ENCODE results near the gene FDPS. TPM values are rescaled to one million over a fixed set of nuclear protein-coding genes. Genes with fewer than 3 reads are reported as not detected.
A peak's percentile ranks its signal among the peaks of the same experiment; 100 is the strongest.

The FDPS gene
- total and polyA plus RNA-seq, 2 donors (not counting 3 experiments of a cell fraction or from before 2014, with no cell fraction given), result 630 to 646 TPM

- ChIA-PET POLR2A (interaction anchor here (0.6 kb wide), 1 partner anchor 11 kb away, joined by 3 read pairs; the partner anchor contains the start of gene CLK2), CTCF (interaction anchor here (1.0 to 1.9 kb wide), 5 partner anchors 11 to 387 kb away, joined by 4 to 18 read pairs (median 5); partner anchors contain the start of genes CLK2 and HCN3)
- peaks cover 7 to 29% of the 10 kb centered on the region in 2 experiments for H3K36me3 ChIP-seq (ENCODE audit: control insufficient read depth in 2 of 2, extremely low read depth in 1 of 2, insufficient read depth in 2 of 2, low read length in 2 of 2)
- peak; percentile 97 for TF ChIP-seq POLR2A (IDR thresholded peaks at IDR 0.05; ENCODE audit: low read depth, low read length)
- peak; percentile 98 for TF ChIP-seq POLR2AphosphoS5 (IDR thresholded peaks at IDR 0.05; ENCODE audit: insufficient read depth, low read depth, low read length)
- no peak for TF ChIP-seq GATA2 (IDR thresholded peaks at IDR 0.05; ENCODE audit: insufficient read depth, insufficient read length, low read depth, low read length)
- no peak for TF ChIP-seq JUN (IDR thresholded peaks at IDR 0.05; ENCODE audit: borderline replicate concordance, insufficient read depth, insufficient read length, low read depth)
- TF ChIP-seq MYC (IDR thresholded peaks at IDR 0.05; ENCODE audit: low read depth, low read length), result peak; percentile 42
- TF ChIP-seq CTCF (IDR thresholded peaks at IDR 0.05; ENCODE audit: extremely low read depth in 1 of 2, insufficient read depth in 1 of 2, low read depth in 1 of 2, low read length in 2 of 2), result no peak
- peak; percentile 98 for TF ChIP-seq MAX (IDR thresholded peaks at IDR 0.05; ENCODE audit: insufficient read depth, insufficient read length)
- FAIRE-seq, result peak; percentile 97
- H3K4me1 ChIP-seq (ENCODE audit: control insufficient read depth, extremely low read depth, insufficient read depth, low read length), result peaks cover 8% of the 10 kb centered on the region
- H3K79me2 ChIP-seq (ENCODE audit: control insufficient read depth, insufficient read depth, low read length), result peaks cover 17% of the 10 kb centered on the region
- H4K20me1 ChIP-seq (replicated peaks; ENCODE audit: control insufficient read depth, extremely low read depth, insufficient read depth, low read length), result no peaks in the 10 kb centered on the region
- H3K27me3 ChIP-seq (ENCODE audit: control insufficient read depth in 2 of 2, insufficient read depth in 2 of 2, low read length in 2 of 2), result no peaks in the 10 kb centered on the region
- H2AFZ ChIP-seq (ENCODE audit: low read depth, low read length), result peak within 1 kb of the TSS; percentile 47
- peak; percentile 99 for DNase-seq (ENCODE audit: low read depth, low spot score)
- peak within 1 kb of the TSS; percentile 76 for H3K4me2 ChIP-seq (ENCODE audit: insufficient read depth, low read length)
- H3K27ac ChIP-seq (ENCODE audit: insufficient read depth, low read depth, low read length), result peak within 1 kb of the TSS; percentile 6
- dilution Hi-C loops (cut with MboI; ENCODE audit: extremely low pct_ligation_motif_present, low sequenced_read_pairs), result no loop called here
- H3K4me3 ChIP-seq (replicated peaks in 1 of 3; ENCODE audit: insufficient read depth in 1 of 3, low read depth in 1 of 3, low read length in 3 of 3), result peak within 1 kb of the TSS; percentile 51 to 74 (median 64)
- H3K9ac ChIP-seq (replicated peaks; ENCODE audit: extremely low read depth, insufficient read depth, low read length), result peak within 1 kb of the TSS; percentile 61
- intact Hi-C loops (cut with micrococcal nuclease), result loop anchor here (1.0 kb wide), 3 partner anchors 11 to 61 kb away; partner anchors contain the start of genes CLK2 and HCN3
- no peaks in the 10 kb centered on the region for H3K9me1 ChIP-seq (replicated peaks; ENCODE audit: control insufficient read depth, extremely low read depth, insufficient read depth, low read length)
- H3K9me3 ChIP-seq (replicated peaks; ENCODE audit: control insufficient read depth, insufficient read depth, low read length), result no peaks in the 10 kb centered on the region
- BruUV-seq (replicated peaks), result TSS peak; percentile 44
These were observed 46.6 kb upstream of the FDPS start, which contains the start of gene SCAMP3 for GRCh38 chr1:155261852-155262673. Gene SCAMP3 (minus strand): TSS chr1:155262360. CDS start chr1:155262151, 209 bp downstream.

Data from endothelial cell of umbilical vein (primary cell).